Smooth muscle cell (in vitro differentiated cells): ENCODE measurements around the gene MYH9. TPM values are rescaled to one million over a fixed set of nuclear protein-coding genes. Genes with fewer than 3 reads are reported as not detected.

Source experiments
- DNase-seq: peaks from one replicate; lab custom pipeline; 2025; ENCODE audit not compliant: unreplicated experiment; lab: John Stamatoyannopoulos, UW
- H2AFZ ChIP-seq: fragments of 200-600 bp; sonication (generic); 2 replicates; pipeline ENCODE4 v1.6.0; 2016; ENCODE audit warnings: antibody characterized with exemption, low read depth, mild to moderate bottlenecking
- H3F3A ChIP-seq: fragments of 200-600 bp; sonication (generic); 2 replicates; pipeline ENCODE4 v1.6.0; 2017; ENCODE audit warnings: antibody characterized with exemption, low read depth
- H3K27ac ChIP-seq: fragments of 200-600 bp; sonication (generic); 2 replicates; pipeline ENCODE4 v1.5.1; 2016; ENCODE audit warnings: low read depth, mild to moderate bottlenecking
- H3K27me3 ChIP-seq: fragments of 200-600 bp; sonication (generic); 2 replicates; pipeline ENCODE4 v1.6.1; 2016; ENCODE audit warnings: low read depth, mild to moderate bottlenecking
- H3K36me3 ChIP-seq: fragments of 200-600 bp; sonication (generic); 2 replicates; pipeline ENCODE4 v1.5.1; 2016; ENCODE audit warnings: low read depth
- H3K4me1 ChIP-seq: fragments of 200-600 bp; sonication (generic); 2 replicates; pipeline ENCODE4 v1.5.1; 2016; ENCODE audit warnings: low read depth
- H3K4me2 ChIP-seq: fragments of 200-600 bp; sonication (generic); 2 replicates; pipeline ENCODE4 v1.6.0; 2016; ENCODE audit warnings: mild to moderate bottlenecking
- H3K4me3 ChIP-seq: fragments of 200-600 bp; sonication (generic); 2 replicates; pipeline ENCODE4 v1.5.1; 2016; ENCODE audit warnings: mild to moderate bottlenecking
- H3K79me2 ChIP-seq: fragments of 200-600 bp; sonication (generic); 2 replicates; pipeline ENCODE4 v1.6.0; 2016; ENCODE audit warnings: low read depth, mild to moderate bottlenecking
- H3K9ac ChIP-seq: fragments of 200-600 bp; sonication (generic); 2 replicates; pipeline ENCODE4 v1.6.0; 2016; ENCODE audit warnings: low read depth
- H3K9me3 ChIP-seq: fragments of 200-600 bp; sonication (generic); replicated peaks from 2 replicates; pipeline ENCODE4 v1.5.1; 2016; ENCODE audit warnings: low read depth
- H4K20me1 ChIP-seq: fragments of 200-600 bp; sonication (generic); 2 replicates; pipeline ENCODE4 v1.6.0; 2016; ENCODE audit warnings: low read depth
- CTCF ChIP-seq: fragments of 200-600 bp; sonication (generic); IDR thresholded peaks from 2 replicates; pipeline ENCODE4 v1.5.1; 2017; ENCODE audit warnings: borderline replicate concordance, mild to moderate bottlenecking, antibody characterized with exemption; ENCODE audit not compliant: insufficient read depth, poor library complexity, severe bottlenecking
- WGBS: methylation state at CpG from one replicate; pipeline ENCODE4 v1.1.7; 2016; ENCODE audit warnings: low lambda C conversion rate; 5-methylcytosine and 5-hydroxymethylcytosine counted together
- polyA plus RNA-seq: library from polyadenylated mRNA; unstranded; fragments of >200 nt; fragmentation: Nextera tagmentation; extraction: Ambion mirVana; gene quantifications from 2 replicates; pipeline ENCODE4 v1.2.1, GENCODE V29; 2016
- total RNA-seq: library from RNA; depleted of rRNA; stranded (reverse); fragments of >200 nt; gene quantifications from 2 replicates; pipeline ENCODE4 v1.2.3, GENCODE V29; 2014

MYH9 gene
- total and polyA plus RNA-seq, 2 experiments from 2014 or later = 350 to 361 TPM

DNA sequence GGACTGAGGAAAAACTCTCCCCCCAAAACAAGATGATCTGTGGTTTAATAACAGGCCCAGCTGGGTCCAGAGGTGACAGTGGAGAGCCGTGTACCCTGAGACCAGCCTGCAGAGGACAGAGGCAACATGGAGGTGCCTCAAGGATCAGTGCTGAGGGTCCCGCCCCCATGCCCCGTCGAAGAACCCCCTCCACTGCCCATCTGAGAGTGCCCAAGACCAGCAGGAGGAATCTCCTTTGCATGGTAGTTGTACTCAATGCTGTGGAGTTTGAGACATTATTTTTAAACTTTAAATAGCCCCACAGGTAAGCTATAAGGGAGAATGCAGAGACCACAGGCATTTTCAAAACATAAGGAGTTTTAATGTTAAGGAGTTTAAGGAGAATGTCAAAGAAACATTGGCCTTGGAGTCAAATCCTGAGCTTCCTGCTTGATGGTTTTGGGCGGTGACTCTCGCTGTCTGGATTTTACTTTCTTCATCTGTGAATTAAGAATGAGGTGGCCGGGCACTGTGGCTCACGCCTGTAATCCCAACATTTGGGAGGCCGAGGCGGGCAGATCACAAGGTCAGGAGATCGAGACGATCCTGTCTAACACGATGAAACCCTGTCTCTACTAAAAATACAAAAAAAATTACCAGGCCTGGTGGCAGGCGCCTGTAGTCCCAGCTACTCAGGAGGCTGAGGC, 128.0 kb downstream of the MYH9 start:
- TF ChIP-seq CTCF = no peak
- peak overlapping the region; percentile 78 for H3K4me2 ChIP-seq
- WGBS = 36% methylated on average over 12 of the region's 14 CpGs
- no peaks in the 10 kb centered on the region for H3K27me3 ChIP-seq
- peak overlapping the region; percentile 34 for H3K9ac ChIP-seq
- H3K36me3 ChIP-seq = no peaks in the 10 kb centered on the region
- no peak overlapping the region for H3K4me3 ChIP-seq
- H3K27ac ChIP-seq = peak overlapping the region; percentile 66
- H2AFZ ChIP-seq = no peak overlapping the region
- no peaks in the 10 kb centered on the region for H4K20me1 ChIP-seq
- DNase-seq = no peak
- H3F3A ChIP-seq = peaks cover 6% of the 10 kb centered on the region
- no peaks in the 10 kb centered on the region for H3K79me2 ChIP-seq
- H3K9me3 ChIP-seq = no peaks in the 10 kb centered on the region
- peaks cover 13% of the 10 kb centered on the region for H3K4me1 ChIP-seq

DNA sequence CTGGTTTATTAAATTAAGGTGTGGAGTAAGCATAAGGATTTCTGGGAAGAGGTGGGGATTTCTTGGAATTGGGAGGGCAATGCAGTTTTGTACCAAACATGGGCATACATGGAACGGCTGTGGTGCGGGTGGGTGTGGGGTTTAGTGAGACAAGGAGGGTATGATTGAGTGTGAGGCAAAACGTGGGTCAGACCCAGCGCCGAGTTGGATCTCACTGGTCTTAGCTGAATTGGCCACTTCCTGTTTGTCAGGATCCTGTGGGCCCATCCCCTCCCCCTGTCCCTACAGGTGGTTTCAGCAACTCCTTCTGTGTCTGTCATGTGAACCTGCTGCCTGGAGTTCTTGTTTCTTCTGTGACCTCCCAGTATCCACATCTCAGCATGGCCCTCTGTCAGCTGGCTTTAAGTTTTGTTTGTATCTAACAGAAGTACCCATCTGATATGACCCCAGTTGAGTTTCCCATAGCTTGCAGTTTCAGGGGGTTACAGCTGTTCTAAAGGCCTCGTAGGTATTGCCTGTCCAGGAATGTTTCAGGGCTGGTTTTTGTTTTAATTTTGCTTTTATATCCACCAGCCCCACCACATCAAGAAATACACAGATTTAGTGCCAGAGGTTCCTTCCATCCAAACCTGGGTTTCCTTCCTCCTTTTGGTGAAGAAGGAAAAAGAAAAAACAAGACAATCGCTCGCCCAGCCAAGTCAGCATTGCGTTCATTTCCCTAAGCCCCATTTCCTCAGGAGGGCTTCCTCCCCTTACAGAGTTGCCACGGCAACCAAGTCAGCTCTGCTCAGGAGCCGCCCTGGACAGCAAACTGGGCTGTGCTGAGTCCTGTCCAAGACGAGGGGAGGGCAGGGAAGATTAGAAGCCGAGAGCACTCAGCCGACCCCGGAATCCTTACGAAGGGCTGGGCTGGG, 128.8 kb downstream of the MYH9 start:
- H2AFZ ChIP-seq = no peak overlapping the region
- 31% methylated on average over 16 of the region's 16 CpGs for WGBS
- H3K4me2 ChIP-seq = peak overlapping the region; percentile 78

GRCh38 chr22:36257948-36258670, 129.7 kb downstream of the MYH9 start:
- H3K4me1 ChIP-seq = peaks cover 13% of the 10 kb centered on the region
- H3K4me2 ChIP-seq = no peak overlapping the region
- H3F3A ChIP-seq = peaks cover 6% of the 10 kb centered on the region
- H2AFZ ChIP-seq = no peak overlapping the region
- H3K4me3 ChIP-seq = no peak overlapping the region
- DNase-seq = no peak
- no peaks in the 10 kb centered on the region for H3K79me2 ChIP-seq
- H4K20me1 ChIP-seq = no peaks in the 10 kb centered on the region
- no peaks in the 10 kb centered on the region for H3K36me3 ChIP-seq
- no peak for TF ChIP-seq CTCF
- H3K9me3 ChIP-seq = no peaks in the 10 kb centered on the region
- no peak overlapping the region for H3K27ac ChIP-seq
- no peak overlapping the region for H3K9ac ChIP-seq
- WGBS = 98% methylated on average over 13 of the region's 13 CpGs
- no peaks in the 10 kb centered on the region for H3K27me3 ChIP-seq

More for the DNA sequence above, 128.8 kb downstream of the MYH9 start:
- no peak for DNase-seq
- Histone ChIP-seq H4K20me1 (no peaks in the 10 kb centered on the region), H3K9me3 (no peaks in the 10 kb centered on the region), H3K4me1 (peaks cover 13% of the 10 kb centered on the region), H3K27me3 (no peaks in the 10 kb centered on the region), H3F3A (peaks cover 6% of the 10 kb centered on the region), H3K27ac (peak overlapping the region; percentile 66), H3K79me2 (no peaks in the 10 kb centered on the region), H3K9ac (peak overlapping the region; percentile 34), H3K36me3 (no peaks in the 10 kb centered on the region), H3K4me3 (no peak overlapping the region)
- no peak for TF ChIP-seq CTCF
